IMR-90 (cell line): ENCODE results near the gene ITPKC. TPM values are rescaled to one million over a fixed set of nuclear protein-coding genes. Genes with fewer than 3 reads are reported as not detected.

Experiments
- ATAC-seq: fragments of 200-7000 bp; cut with Tn5 transposase; 2 replicates; pipeline ENCODE4 v1.9.1; 2020; ENCODE audit warnings: low read depth, mild to moderate bottlenecking, moderate library complexity
- BruUV-seq: library from RNA; stranded (reverse); fragments of 400-500 nt; replicated peaks from 2 replicates; lab custom pipeline; 2021; lab: Mats Ljungman, UMichigan
- CTCF ChIA-PET: fragments of 300-600 bp; formaldehyde crosslinking; extraction: SDS; loops from one replicate; lab custom pipeline; 2021; ENCODE audit warnings: antibody characterized with exemption; lab: Yijun Ruan, JAX
- POLR2A ChIA-PET: fragments of 300-600 bp; sonication (Branson Sonifier 250); formaldehyde crosslinking; loops from one replicate; lab custom pipeline; 2022; ENCODE audit warnings: antibody characterized with exemption; ENCODE audit not compliant: unreplicated experiment; lab: Charles Lee
- DNase-seq: peaks from one replicate; pipeline ENCODE4 v3.0.0; 2013
- H2AFZ ChIP-seq: replicated peaks from 2 replicates; pipeline ENCODE3; 2013; ENCODE audit warnings: low read length, mild to moderate bottlenecking; ENCODE audit not compliant: poor library complexity
- H2AK5ac ChIP-seq: 2 replicates; pipeline ENCODE4 v1.6.1; 2013; ENCODE audit warnings: low read depth, low read length, inconsistent platforms
- H2AK9ac ChIP-seq: replicated peaks from 2 replicates; pipeline ENCODE3; 2013; ENCODE audit warnings: mild to moderate bottlenecking, low read depth, low read length, moderate library complexity; ENCODE audit not compliant: poor library complexity
- H2BK120ac ChIP-seq: 2 replicates; pipeline ENCODE4 v1.6.1; 2013; ENCODE audit warnings: low read depth, low read length, inconsistent platforms
- H2BK15ac ChIP-seq: 3 replicates; pipeline ENCODE4 v1.6.1; 2013; ENCODE audit warnings: low read depth, low read length, inconsistent platforms
- H2BK20ac ChIP-seq: 2 replicates; pipeline ENCODE4 v1.6.1; 2013; ENCODE audit warnings: low read depth, mild to moderate bottlenecking, inconsistent platforms, low read length, moderate library complexity
- H2BK5ac ChIP-seq: 2 replicates; pipeline ENCODE4 v1.6.1; 2013; ENCODE audit warnings: mild to moderate bottlenecking, low read depth, low read length, inconsistent platforms; ENCODE audit not compliant: poor library complexity, severe bottlenecking
- H3K14ac ChIP-seq: replicated peaks from 2 replicates; pipeline ENCODE4 v1.6.1; 2013; ENCODE audit warnings: low read depth, low read length, inconsistent platforms
- H3K18ac ChIP-seq: 2 replicates; pipeline ENCODE4 v1.6.1; 2013; ENCODE audit warnings: low read depth, low read length, control low read depth
- H3K23ac ChIP-seq: 2 replicates; pipeline ENCODE4 v1.6.1; 2013; ENCODE audit warnings: low read depth, low read length, inconsistent platforms
- H3K27ac ChIP-seq: 2 replicates; pipeline ENCODE4 v1.5.1; 2013; ENCODE audit warnings: mild to moderate bottlenecking, control low read depth, low read length; ENCODE audit not compliant: insufficient read depth
- H3K27me3 ChIP-seq: 2 replicates; pipeline ENCODE4 v1.6.1; 2013; ENCODE audit warnings: low read length; ENCODE audit not compliant: control insufficient read depth, insufficient read depth
- H3K36me3 ChIP-seq: 2 replicates; pipeline ENCODE4 v1.6.1; 2013; ENCODE audit warnings: low read length, mixed read lengths; ENCODE audit not compliant: control insufficient read depth, insufficient read depth
- H3K4ac ChIP-seq: 2 replicates; pipeline ENCODE4 v1.6.1; 2013; ENCODE audit warnings: low read depth, low read length, inconsistent platforms
- H3K4me1 ChIP-seq: 2 replicates; pipeline ENCODE4 v1.6.1; 2013; ENCODE audit warnings: low read length, mixed read lengths; ENCODE audit not compliant: control insufficient read depth, insufficient read depth
- H3K4me2 ChIP-seq: 2 replicates; pipeline ENCODE4 v1.6.1; 2013; ENCODE audit warnings: low read depth, mild to moderate bottlenecking, control low read depth, low read length, moderate library complexity
- H3K4me3 ChIP-seq: 2 replicates; pipeline ENCODE4 v1.5.1; 2013; ENCODE audit warnings: low read depth, mild to moderate bottlenecking, control low read depth, low read length, moderate library complexity; ENCODE audit not compliant: insufficient read depth
- H3K56ac ChIP-seq: 2 replicates; pipeline ENCODE4 v1.6.1; 2013; ENCODE audit warnings: low read length, inconsistent platforms; ENCODE audit not compliant: insufficient read depth; ENCODE audit errors: extremely low read depth
- H3K79me1 ChIP-seq, 2 experiments: 2 replicates each; pipeline ENCODE4 v1.6.1; 2013; ENCODE audit warnings: low read length in 2 of 2, inconsistent platforms in 1 of 2, low read depth in 1 of 2
- H3K9ac ChIP-seq: 2 replicates; pipeline ENCODE4 v1.6.1; 2013; ENCODE audit warnings: low read depth, low read length, control low read depth
- H3K9me1 ChIP-seq: 2 replicates; pipeline ENCODE4 v1.6.1; 2013; ENCODE audit warnings: low read length, inconsistent platforms; ENCODE audit not compliant: insufficient read depth
- H3K9me3 ChIP-seq: 2 replicates; pipeline ENCODE4 v1.6.1; 2013; ENCODE audit warnings: low read length; ENCODE audit not compliant: control insufficient read depth, insufficient read depth
- H4K20me1 ChIP-seq: 2 replicates; pipeline ENCODE4 v1.6.1; 2013; ENCODE audit warnings: low read length, inconsistent platforms; ENCODE audit not compliant: insufficient read depth
- H4K5ac ChIP-seq: 2 replicates; pipeline ENCODE4 v1.6.1; 2013; ENCODE audit warnings: mild to moderate bottlenecking, low read depth, low read length, control low read depth
- H4K8ac ChIP-seq, 2 experiments: 2 replicates each; pipeline ENCODE4 v1.6.1; 2013; ENCODE audit warnings: low read depth in 2 of 2, low read length in 2 of 2, control low read depth in 1 of 2, inconsistent platforms in 1 of 2
- H4K91ac ChIP-seq: 2 replicates; pipeline ENCODE4 v1.6.1; 2013; ENCODE audit warnings: low read depth, low read length, inconsistent platforms; ENCODE audit not compliant: insufficient read depth
- BHLHE40 ChIP-seq: fragments of 150-350 bp; IDR thresholded peaks from 2 replicates; pipeline ENCODE4 v1.6.1; 2016; ENCODE audit warnings: mild to moderate bottlenecking, low read depth, low read length
- FOS ChIP-seq: fragments of 150-350 bp; IDR thresholded peaks from 2 replicates; pipeline ENCODE4 v1.6.1; 2016; ENCODE audit warnings: low read depth, low read length
- MAFK ChIP-seq: IDR thresholded peaks from 2 replicates; pipeline ENCODE4 v1.6.1; 2012; ENCODE audit warnings: low read depth, low read length, improper control_type of control experiment
- MAZ ChIP-seq: IDR thresholded peaks from 2 replicates; pipeline ENCODE4 v1.6.1; 2012; ENCODE audit warnings: low read depth, mild to moderate bottlenecking, low read length, improper control_type of control experiment, moderate library complexity, borderline replicate concordance
- MXI1 ChIP-seq: IDR thresholded peaks from 2 replicates; pipeline ENCODE4 v1.6.1; 2012; ENCODE audit warnings: low read depth, mild to moderate bottlenecking, low read length, moderate library complexity, borderline replicate concordance
- NFE2L2 ChIP-seq: fragments of 150-350 bp; IDR thresholded peaks from 2 replicates; pipeline ENCODE4 v1.6.1; 2016; ENCODE audit warnings: low read depth, mild to moderate bottlenecking, low read length
- POLR2A ChIP-seq: IDR thresholded peaks from 2 replicates; pipeline ENCODE4 v1.6.1; 2012; ENCODE audit warnings: mild to moderate bottlenecking, low read depth, low read length
- RFX5 ChIP-seq: IDR thresholded peaks from 2 replicates; pipeline ENCODE4 v1.8.0; 2012; ENCODE audit warnings: low read depth, mild to moderate bottlenecking, low read length, moderate library complexity
- SMC3 ChIP-seq: fragments of 150-350 bp; IDR thresholded peaks from 2 replicates; pipeline ENCODE4 v1.6.1; 2016; ENCODE audit warnings: low read depth, mild to moderate bottlenecking, antibody characterized with exemption, low read length, moderate library complexity
- WGBS, 2 experiments: methylation state at CpG; one replicate each; pipeline versions ENCODE4 v1.1.5 to v1.1.7; 2013; ENCODE audit warnings: missing lambda C conversion rate in 2 of 2; ENCODE audit not compliant: insufficient read length in 1 of 2; ENCODE audit errors: extremely low coverage in 2 of 2; 5-methylcytosine and 5-hydroxymethylcytosine counted together
- dilution Hi-C: fragments of 300-500 bp; cut with HindIII; formaldehyde crosslinking; loops from one replicate; pipeline ENCODE4 v1.14.3; 2018; ENCODE audit warnings: low sequenced_read_pairs; ENCODE audit not compliant: unreplicated experiment
- in situ Hi-C: fragments of 300-500 bp; cut with MboI; formaldehyde crosslinking; loops from 3 replicates; pipeline ENCODE4 v1.14.3; 2019; ENCODE audit warnings: low sequenced_read_pairs, inconsistent platforms, mixed read lengths
- intact Hi-C: fragments of 100-400 bp; cut with micrococcal nuclease; formaldehyde crosslinking; loops from 2 replicates; pipeline ENCODE4 v1.10.0; 2022
- polyA plus RNA-seq, 3 experiments: library from polyadenylated mRNA; depleted of rRNA; stranded (reverse); fragments of >200 nt; gene quantifications; 2 replicates each; pipeline ENCODE4 v1.2.3, GENCODE V29; 2012; ENCODE audit warnings: low replicate concordance in 1 of 3
- total RNA-seq: library from RNA; depleted of rRNA; stranded (reverse); fragments of >200 nt; gene quantifications from 2 replicates; pipeline ENCODE4 v1.2.3, GENCODE V29; 2012

The ITPKC gene
- total and polyA plus RNA-seq, 2 of the 4 experiments (the other 2 are of a cell fraction), result 7.7 to 9.4 TPM

GRCh38 chr19:40691421-40692211 is 25.3 kb upstream of the ITPKC start:
- no peak for DNase-seq
- peak overlapping the region; percentile 97 for H2AK9ac ChIP-seq
- peak overlapping the region; percentile 9 for H2BK20ac ChIP-seq
- ChIA-PET CTCF (no interaction called here), POLR2A (interaction anchor here (0.7 kb wide), 1 partner anchor 206 kb away, joined by 3 read pairs; no protein-coding TSS in a partner anchor)
- H3K9ac ChIP-seq, result no peak overlapping the region
- H2AFZ ChIP-seq, result peak overlapping the region; percentile 97
- peak overlapping the region; percentile 99 for H3K4ac ChIP-seq
- no peak overlapping the region for H4K5ac ChIP-seq
- peaks cover 17% of the 10 kb centered on the region for H3K4me1 ChIP-seq
- H3K4me2 ChIP-seq, result peak overlapping the region; percentile 78; the same call in 1 of the 2 replicates
- peaks cover 27% of the 10 kb centered on the region for H4K20me1 ChIP-seq
- dilution Hi-C loops, result no loop called here
- peaks cover 28% of the 10 kb centered on the region for H3K36me3 ChIP-seq
- no TSS peak for BruUV-seq
- H3K79me1 ChIP-seq, result peaks cover 19 to 39% of the 10 kb centered on the region in 2 experiments
- ATAC-seq, result no peak
- H2BK15ac ChIP-seq, result 0 out of 3 replicates have a peak overlapping the region, but pooled peaks have one; percentile 28
- no peaks in the 10 kb centered on the region for H3K9me3 ChIP-seq
- H3K23ac ChIP-seq, result 0 out of 2 replicates have a peak overlapping the region, but pooled peaks have one; percentile 17
- TF ChIP-seq SMC3 (no peak), POLR2A (no peak), BHLHE40 (no peak), FOS (no peak), RFX5 (no peak), MXI1 (no peak), NFE2L2 (no peak), MAFK (no peak), MAZ (no peak)
- intact Hi-C loops, result loop anchor here (2.0 kb wide), 2 partner anchors 23 to 59 kb away; partner anchors contain the start of genes ACTMAP and SNRPA
- H3K14ac ChIP-seq, result no peak overlapping the region
- peak overlapping the region; percentile 89 for H4K91ac ChIP-seq
- no peak overlapping the region for H3K4me3 ChIP-seq
- WGBS, 2 experiments, result 76% methylated on average over 8 of the region's 24 CpGs; no CpG with 5 or more reads in 1 of the 2 experiments
- peak overlapping the region; percentile 71 for H2AK5ac ChIP-seq
- H3K27me3 ChIP-seq, result no peaks in the 10 kb centered on the region
- peak overlapping the region; percentile 90 for H2BK120ac ChIP-seq
- peaks cover 28% of the 10 kb centered on the region for H3K9me1 ChIP-seq
- H3K56ac ChIP-seq, result no peak overlapping the region
- in situ Hi-C loops, result no loop called here
- H3K27ac ChIP-seq, result peak overlapping the region; percentile 90; the same call in 1 of the 2 replicates
- no peak overlapping the region for H3K18ac ChIP-seq
- peak overlapping the region; percentile 89 to 93; a peak in 2 of 4 replicates for H4K8ac ChIP-seq
- H2BK5ac ChIP-seq, result peak overlapping the region; percentile 89
